Mucosa of descending colon (tissue), 3 donors: ENCODE data around the gene NAA38. TPM values are rescaled to one million over a fixed set of nuclear protein-coding genes. Genes with fewer than 3 reads are reported as not detected.

Experiments used
- ATAC-seq: fragments of 200-7000 bp; cut with Tn5 transposase; one replicate; pipeline ENCODE4 v1.9.1; 2020; ENCODE audit warnings: mild to moderate bottlenecking, moderate library complexity
- DNase-seq, 3 donors: peaks; one replicate each; pipeline ENCODE4 v3.0.0-alpha.2; 2020
- H3K36me3 ChIP-seq: fragments of 200-600 bp; one replicate; pipeline ENCODE4 v1.8.0; 2021; ENCODE audit warnings: low read depth, mild to moderate bottlenecking
- H3K4me1 ChIP-seq: fragments of 200-600 bp; one replicate; pipeline ENCODE4 v1.8.0; 2021; ENCODE audit warnings: low read depth, mild to moderate bottlenecking
- H3K4me3 ChIP-seq: fragments of 200-600 bp; one replicate; pipeline ENCODE4 v1.8.0; 2021; ENCODE audit warnings: mild to moderate bottlenecking
- H3K9me3 ChIP-seq: fragments of 200-600 bp; one replicate; pipeline ENCODE4 v1.8.0; 2021; ENCODE audit warnings: mild to moderate bottlenecking
- intact Hi-C, 2 donors: fragments of 100-400 bp; cut with DNase I in 1 of 2; cut with micrococcal nuclease in 1 of 2; formaldehyde crosslinking; loops; one replicate each; pipeline versions ENCODE4 v1.11.0 to v1.11.1; 2022; cut with DNase I, micrococcal nuclease
- total RNA-seq, 3 donors: library from RNA; stranded (reverse); fragmentation: NEBNext Ultra II Directional in 2 of 3; extraction: Animal tissue kit (Norgen Biotek cat#: 25700) in 2 of 3; gene quantifications; one replicate each; pipeline versions ENCODE4 v1.2.1 to v1.2.4, GENCODE V29; 2021 to 2023
- TF ChIP-seq, protein P1 (sequence below): fragments of 200-600 bp; IDR thresholded peaks from one replicate; pipeline ENCODE4 v1.8.0; 2022; ENCODE audit warnings: antibody characterized with exemption, mild to moderate bottlenecking
- donor health status: DM: no; HTN: no; CAD: no; lungs with moderate emphysema.
- donor health status: DM: no; HTN: no; CAD: no.
- donor health status: DM: no; HTN: yes; CAD: no.

Gene NAA38
- total RNA-seq, 3 donors from 2014 or later: 51.2 to 73.5 (median 58.2) TPM

DNA sequence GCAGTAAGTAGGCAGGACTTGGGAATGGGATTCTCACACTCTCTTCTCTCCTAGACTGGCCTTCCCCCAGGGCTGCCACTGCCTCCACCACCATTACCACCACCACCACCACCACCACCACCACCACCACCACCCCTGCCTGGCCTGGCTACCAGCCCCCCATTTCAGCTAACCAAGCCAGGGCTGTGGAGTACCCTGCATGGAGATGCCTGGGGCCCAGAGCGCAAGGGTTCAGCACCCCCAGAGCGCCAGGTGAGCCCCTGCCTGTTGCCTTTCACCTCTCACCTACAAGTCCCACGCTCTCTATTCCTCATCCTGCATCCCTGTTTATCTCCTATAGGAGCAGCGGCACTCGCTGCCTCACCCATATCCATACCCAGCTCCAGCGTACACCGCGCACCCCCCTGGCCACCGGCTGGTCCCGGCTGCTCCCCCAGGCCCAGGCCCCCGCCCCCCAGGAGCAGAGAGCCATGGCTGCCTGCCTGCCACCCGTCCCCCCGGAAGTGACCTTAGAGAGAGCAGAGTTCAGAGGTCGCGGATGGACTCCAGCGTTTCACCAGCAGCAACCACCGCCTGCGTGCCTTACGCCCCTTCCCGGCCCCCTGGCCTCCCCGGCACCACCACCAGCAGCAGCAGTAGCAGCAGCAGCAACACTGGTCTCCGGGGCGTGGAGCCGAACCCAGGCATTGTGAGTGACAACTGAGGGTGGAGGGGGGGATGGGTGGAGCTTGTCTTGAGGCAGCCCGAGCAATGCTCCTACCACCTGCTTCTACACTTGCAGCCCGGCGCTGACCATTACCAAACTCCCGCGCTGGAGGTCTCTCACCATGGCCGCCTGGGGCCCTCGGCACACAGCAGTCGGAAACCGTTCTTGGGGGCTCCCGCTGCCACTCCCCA is 10.3 kb downstream of the NAA38 start:
- DNase-seq (peak; percentile 30 to 59 (median 38)), ATAC-seq (no peak)
- no peaks in the 10 kb centered on the region for H3K36me3 ChIP-seq
- intact Hi-C loops: no loop called here
- no peaks in the 10 kb centered on the region for H3K9me3 ChIP-seq
- H3K4me3 ChIP-seq: no peak overlapping the region
- TF ChIP-seq, protein P1, sequence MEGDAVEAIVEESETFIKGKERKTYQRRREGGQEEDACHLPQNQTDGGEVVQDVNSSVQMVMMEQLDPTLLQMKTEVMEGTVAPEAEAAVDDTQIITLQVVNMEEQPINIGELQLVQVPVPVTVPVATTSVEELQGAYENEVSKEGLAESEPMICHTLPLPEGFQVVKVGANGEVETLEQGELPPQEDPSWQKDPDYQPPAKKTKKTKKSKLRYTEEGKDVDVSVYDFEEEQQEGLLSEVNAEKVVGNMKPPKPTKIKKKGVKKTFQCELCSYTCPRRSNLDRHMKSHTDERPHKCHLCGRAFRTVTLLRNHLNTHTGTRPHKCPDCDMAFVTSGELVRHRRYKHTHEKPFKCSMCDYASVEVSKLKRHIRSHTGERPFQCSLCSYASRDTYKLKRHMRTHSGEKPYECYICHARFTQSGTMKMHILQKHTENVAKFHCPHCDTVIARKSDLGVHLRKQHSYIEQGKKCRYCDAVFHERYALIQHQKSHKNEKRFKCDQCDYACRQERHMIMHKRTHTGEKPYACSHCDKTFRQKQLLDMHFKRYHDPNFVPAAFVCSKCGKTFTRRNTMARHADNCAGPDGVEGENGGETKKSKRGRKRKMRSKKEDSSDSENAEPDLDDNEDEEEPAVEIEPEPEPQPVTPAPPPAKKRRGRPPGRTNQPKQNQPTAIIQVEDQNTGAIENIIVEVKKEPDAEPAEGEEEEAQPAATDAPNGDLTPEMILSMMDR: no peak
- peaks cover 16% of the 10 kb centered on the region for H3K4me1 ChIP-seq

DNA sequence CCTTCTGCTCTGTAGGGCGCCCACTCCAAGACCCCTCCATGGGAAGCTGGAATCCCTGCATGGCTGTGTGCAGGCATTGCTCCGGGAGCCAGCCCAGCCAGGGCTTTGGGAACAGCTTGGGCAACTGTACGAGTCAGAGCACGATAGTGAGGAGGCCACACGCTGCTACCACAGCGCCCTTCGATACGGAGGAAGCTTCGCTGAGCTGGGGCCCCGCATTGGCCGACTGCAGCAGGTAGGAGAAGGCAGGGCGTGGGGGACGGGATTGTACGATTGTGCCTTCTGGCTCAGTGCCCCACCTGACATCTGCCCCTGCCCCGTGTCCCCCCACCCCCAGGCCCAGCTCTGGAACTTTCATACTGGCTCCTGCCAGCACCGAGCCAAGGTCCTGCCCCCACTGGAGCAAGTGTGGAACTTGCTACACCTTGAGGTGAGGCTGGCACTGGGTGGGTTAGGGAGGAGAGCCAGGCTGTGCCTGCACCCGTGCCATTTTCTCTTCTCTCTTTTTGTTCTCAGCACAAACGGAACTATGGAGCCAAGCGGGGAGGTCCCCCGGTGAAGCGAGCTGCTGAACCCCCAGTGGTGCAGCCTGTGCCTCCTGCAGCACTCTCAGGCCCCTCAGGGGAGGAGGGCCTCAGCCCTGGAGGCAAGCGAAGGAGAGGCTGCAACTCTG is 11.2 kb downstream of the NAA38 start:
- Histone ChIP-seq H3K4me1 (peaks cover 11% of the 10 kb centered on the region), H3K4me3 (no peak overlapping the region), H3K9me3 (no peaks in the 10 kb centered on the region), H3K36me3 (no peaks in the 10 kb centered on the region)
- TF ChIP-seq, protein P1: no peak
- intact Hi-C loops: no loop called here
- DNase-seq: peak in 2 of 3 donors; percentile 12 to 57
- ATAC-seq: no peak

DNA sequence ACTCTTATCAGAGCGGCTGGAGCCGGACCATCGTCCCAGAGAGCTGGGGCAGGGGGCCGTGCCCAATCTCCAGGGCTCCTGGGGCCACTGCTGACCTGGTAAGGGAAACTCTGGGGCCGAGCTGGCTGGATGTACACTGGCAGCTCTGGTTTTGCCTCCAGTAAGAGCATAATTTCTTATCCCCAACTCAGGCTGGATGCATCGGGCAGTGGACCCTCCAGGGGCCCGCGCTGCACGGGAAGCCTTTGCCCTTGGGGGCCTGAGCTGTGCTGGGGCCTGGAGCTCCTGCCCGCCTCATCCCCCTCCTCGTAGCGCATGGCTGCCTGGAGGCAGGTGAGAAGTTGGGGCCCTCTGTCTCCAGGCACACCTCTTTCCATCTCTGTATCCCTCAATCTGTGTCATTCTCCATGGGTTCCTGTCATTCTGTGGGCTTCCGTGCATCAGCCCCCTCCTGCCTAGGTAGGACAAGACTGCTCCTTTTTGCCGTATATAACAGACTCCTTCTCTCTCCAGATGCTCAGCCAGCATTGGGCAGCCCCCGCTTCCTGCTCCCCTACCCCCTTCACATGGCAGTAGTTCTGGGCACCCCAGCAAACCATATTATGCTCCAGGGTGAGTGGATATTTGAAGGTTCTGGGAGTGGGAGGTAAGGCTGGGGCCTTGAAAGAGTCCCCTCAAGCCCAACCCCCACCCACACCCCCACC is 11.8 kb downstream of the NAA38 start:
- Histone ChIP-seq H3K4me3 (no peak overlapping the region), H3K4me1 (peaks cover 17% of the 10 kb centered on the region), H3K9me3 (no peaks in the 10 kb centered on the region), H3K36me3 (no peaks in the 10 kb centered on the region)
- DNase-seq (peak in 1 of 3 donors; percentile 66), ATAC-seq (no peak)
- intact Hi-C loops: no loop called here
- TF ChIP-seq, protein P1: no peak

DNA sequence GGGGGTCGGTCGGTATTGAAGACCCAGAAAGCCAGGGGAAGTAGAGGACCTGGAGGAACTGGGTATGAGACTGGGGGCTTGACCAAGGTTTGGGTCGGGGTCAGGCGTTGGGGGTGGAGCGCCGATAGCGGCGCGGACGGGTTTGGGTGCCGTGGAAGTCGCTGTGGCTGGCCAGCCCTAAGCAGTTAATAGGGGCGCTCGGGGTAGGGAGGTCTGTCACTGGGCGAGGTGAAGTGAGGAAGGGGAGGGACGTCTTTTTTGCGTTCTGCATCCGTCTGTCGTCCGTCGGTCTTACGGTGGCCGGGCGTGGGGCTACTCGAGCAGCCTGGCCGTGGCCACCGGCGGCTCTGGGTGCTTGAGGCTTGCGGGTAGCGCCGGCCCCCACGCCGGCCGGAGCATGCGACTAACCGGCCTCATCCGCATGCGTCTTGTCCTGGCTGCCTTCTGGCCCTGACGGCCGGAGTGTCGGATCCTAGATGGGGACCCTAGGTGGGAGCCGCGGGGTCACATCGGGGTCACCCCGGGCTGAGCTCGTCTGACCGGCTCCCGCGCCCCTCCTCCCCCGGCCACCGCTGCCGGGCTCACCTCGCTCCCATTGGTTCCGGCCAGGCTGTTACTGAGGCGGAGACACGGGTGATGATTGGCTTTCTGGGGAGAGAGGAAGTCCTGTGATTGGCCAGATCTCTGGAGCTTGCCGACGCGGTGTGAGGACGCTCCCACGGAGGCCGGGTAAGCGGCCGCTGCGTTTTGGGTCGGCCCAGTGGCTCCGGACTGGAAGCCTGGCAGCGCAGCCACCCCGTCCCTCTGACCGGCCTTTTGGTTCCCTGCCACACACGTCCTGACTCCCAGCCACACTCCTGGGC is 12.8 kb downstream of the NAA38 start:
- no peaks in the 10 kb centered on the region for H3K36me3 ChIP-seq
- intact Hi-C loops: no loop called here
- H3K4me3 ChIP-seq: peak overlapping the region; percentile 51
- no peaks in the 10 kb centered on the region for H3K9me3 ChIP-seq
- H3K4me1 ChIP-seq: peaks cover 27% of the 10 kb centered on the region
- TF ChIP-seq, protein P1: no peak
- peak; percentile 91 to 93 (median 91) for DNase-seq
- peak; percentile 65 for ATAC-seq
